ENCODE data around the gene MYO3B. TPM values are rescaled to one million over a fixed set of nuclear protein-coding genes. Genes with fewer than 3 reads are reported as not detected.

MYO3B gene
- total RNA-seq, 3 donors from 2014 or later (not counting 1 experiment from before 2014, with no cell fraction given): 0.68 to 0.88 (median 0.75) TPM

GRCh38 chr2:170339750-170340692 lies 162.1 kb downstream of the MYO3B start:
- no peaks in the 10 kb centered on the region for H3K9me3 Mint-ChIP-seq
- H3K4me1 Mint-ChIP-seq: peaks cover 9 to 11% of the 10 kb centered on the region in 2 donors
- Histone ChIP-seq H3K4me1 (ENCODE audit: control insufficient read depth, insufficient read depth, low read length) (no peaks in the 10 kb centered on the region), H3K9me3 (ENCODE audit: control insufficient read depth, insufficient read depth, low read length) (no peaks in the 10 kb centered on the region), H3K27me3 (ENCODE audit: control insufficient read depth, insufficient read depth, low read length) (no peaks in the 10 kb centered on the region), H3K36me3 (ENCODE audit: control insufficient read depth, insufficient read depth, low read length) (no peaks in the 10 kb centered on the region), H3K27ac (ENCODE audit: low read length) (no peak overlapping the region), H3K4me3 (ENCODE audit: low read length) (no peak overlapping the region)
- WGBS (ENCODE audit: insufficient coverage): 72% methylated on average over 3 of the region's 5 CpGs
- peaks cover 0 to 2% of the 10 kb centered on the region in 2 donors for H3K27me3 Mint-ChIP-seq (ENCODE audit: low read depth in 2 of 2)
- DNase-seq: no peak
- no peaks in the 10 kb centered on the region for H3K36me3 Mint-ChIP-seq
- ATAC-seq: no peak
- no peak overlapping the region for H3K27ac Mint-ChIP-seq
- no peak for TF ChIP-seq CTCF (IDR thresholded peaks at IDR 0.05)
- H3K4me3 Mint-ChIP-seq: no peak overlapping the region
- intact Hi-C loops (cut with micrococcal nuclease): no loop called here

- Mint-ChIP-seq H3K9me3 (no peaks in the 10 kb centered on the region), H3K4me1 (peaks cover 9 to 11% of the 10 kb centered on the region in 2 donors), H3K27me3 (ENCODE audit: low read depth in 2 of 2) (peaks cover 0 to 2% of the 10 kb centered on the region in 2 donors), H3K4me3 (no peak overlapping the region), H3K27ac (no peak overlapping the region), H3K36me3 (no peaks in the 10 kb centered on the region)
- no peak for TF ChIP-seq CTCF (IDR thresholded peaks at IDR 0.05)
- WGBS (ENCODE audit: insufficient coverage): 54% methylated on average over 1 of the region's 1 CpG
- Histone ChIP-seq H3K9me3 (ENCODE audit: control insufficient read depth, insufficient read depth, low read length) (no peaks in the 10 kb centered on the region), H3K36me3 (ENCODE audit: control insufficient read depth, insufficient read depth, low read length) (no peaks in the 10 kb centered on the region), H3K27ac (ENCODE audit: low read length) (no peak overlapping the region), H3K4me1 (ENCODE audit: control insufficient read depth, insufficient read depth, low read length) (no peaks in the 10 kb centered on the region), H3K4me3 (ENCODE audit: low read length) (no peak overlapping the region), H3K27me3 (ENCODE audit: control insufficient read depth, insufficient read depth, low read length) (no peaks in the 10 kb centered on the region)
- ATAC-seq (no peak), DNase-seq (no peak)
- intact Hi-C loops (cut with micrococcal nuclease): no loop called here
Observed at GRCh38 chr2:170340693-170341068, 162.7 kb downstream of the MYO3B start.

- Mint-ChIP-seq H3K4me1 (peaks cover 9 to 11% of the 10 kb centered on the region in 2 donors), H3K27me3 (ENCODE audit: low read depth in 2 of 2) (peaks cover 0 to 2% of the 10 kb centered on the region in 2 donors), H3K9me3 (no peaks in the 10 kb centered on the region), H3K27ac (peak overlapping the region; percentile 1 to 28), H3K36me3 (no peaks in the 10 kb centered on the region), H3K4me3 (no peak overlapping the region)
- Histone ChIP-seq H3K9me3 (ENCODE audit: control insufficient read depth, insufficient read depth, low read length) (no peaks in the 10 kb centered on the region), H3K4me1 (ENCODE audit: control insufficient read depth, insufficient read depth, low read length) (no peaks in the 10 kb centered on the region), H3K27me3 (ENCODE audit: control insufficient read depth, insufficient read depth, low read length) (no peaks in the 10 kb centered on the region), H3K27ac (ENCODE audit: low read length) (no peak overlapping the region), H3K36me3 (ENCODE audit: control insufficient read depth, insufficient read depth, low read length) (no peaks in the 10 kb centered on the region), H3K4me3 (ENCODE audit: low read length) (no peak overlapping the region)
- 48% methylated on average over 5 of the region's 8 CpGs for WGBS (ENCODE audit: insufficient coverage)
- no peak for TF ChIP-seq CTCF (IDR thresholded peaks at IDR 0.05)
- ATAC-seq (peak in 2 of 3 donors; percentile 70 to 72), DNase-seq (peak in 1 of 2 donors; percentile 18)
- intact Hi-C loops (cut with micrococcal nuclease): no loop called here
Observed at GRCh38 chr2:170341684-170342623, 164.0 kb downstream of the MYO3B start.
